GM12864 (cell line): ENCODE measurements around the gene CENPV.
A peak's percentile ranks its signal among the peaks of the same experiment; 100 is the strongest.

Experiments
- DNase-seq: peaks from one replicate; pipeline ENCODE4 v3.0.0-alpha.2; 2011; ENCODE audit warnings: low read depth
- H3K4me3 ChIP-seq: 2 replicates; pipeline ENCODE4 v1.5.1; 2011; ENCODE audit warnings: mild to moderate bottlenecking, low read depth, low read length, control low read depth
- TF ChIP-seq, protein P1 (sequence below): IDR thresholded peaks from 2 replicates; pipeline ENCODE4 v1.5.1; 2011; ENCODE audit warnings: low read depth, mild to moderate bottlenecking, moderate library complexity, low read length, control low read depth, inconsistent platforms; ENCODE audit errors: missing control alignments

The CENPV gene

GRCh38 chr17:16354585-16354984, 1.3 kb upstream of the CENPV start:
- no peak overlapping the region for H3K4me3 ChIP-seq
- DNase-seq, result no peak
- TF ChIP-seq, protein P1, sequence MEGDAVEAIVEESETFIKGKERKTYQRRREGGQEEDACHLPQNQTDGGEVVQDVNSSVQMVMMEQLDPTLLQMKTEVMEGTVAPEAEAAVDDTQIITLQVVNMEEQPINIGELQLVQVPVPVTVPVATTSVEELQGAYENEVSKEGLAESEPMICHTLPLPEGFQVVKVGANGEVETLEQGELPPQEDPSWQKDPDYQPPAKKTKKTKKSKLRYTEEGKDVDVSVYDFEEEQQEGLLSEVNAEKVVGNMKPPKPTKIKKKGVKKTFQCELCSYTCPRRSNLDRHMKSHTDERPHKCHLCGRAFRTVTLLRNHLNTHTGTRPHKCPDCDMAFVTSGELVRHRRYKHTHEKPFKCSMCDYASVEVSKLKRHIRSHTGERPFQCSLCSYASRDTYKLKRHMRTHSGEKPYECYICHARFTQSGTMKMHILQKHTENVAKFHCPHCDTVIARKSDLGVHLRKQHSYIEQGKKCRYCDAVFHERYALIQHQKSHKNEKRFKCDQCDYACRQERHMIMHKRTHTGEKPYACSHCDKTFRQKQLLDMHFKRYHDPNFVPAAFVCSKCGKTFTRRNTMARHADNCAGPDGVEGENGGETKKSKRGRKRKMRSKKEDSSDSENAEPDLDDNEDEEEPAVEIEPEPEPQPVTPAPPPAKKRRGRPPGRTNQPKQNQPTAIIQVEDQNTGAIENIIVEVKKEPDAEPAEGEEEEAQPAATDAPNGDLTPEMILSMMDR, result no peak

GRCh38 chr17:16352667-16353316, 477 bp downstream of the CENPV start:
- peak overlapping the region; percentile 62 for H3K4me3 ChIP-seq
- TF ChIP-seq, protein P1, result no peak
- DNase-seq, result no peak

DNA sequence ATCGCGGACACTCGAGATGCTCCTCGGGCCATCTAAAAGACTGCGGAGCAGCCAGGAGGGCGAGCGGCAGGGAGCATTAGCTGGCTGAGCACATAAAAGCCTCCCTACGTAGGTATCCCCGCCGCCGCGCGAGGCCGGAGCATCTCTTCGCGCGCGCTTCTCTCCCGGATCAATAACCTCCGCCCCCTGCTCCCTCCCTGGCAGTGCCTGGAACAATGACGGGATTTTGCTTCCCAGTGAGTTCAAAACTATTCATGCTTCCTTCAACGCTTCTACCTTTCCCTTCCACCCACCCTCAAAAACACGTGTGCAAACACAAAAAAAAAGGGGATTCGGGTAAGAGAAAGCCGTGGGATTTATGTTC, 984 bp downstream of the CENPV start:
- H3K4me3 ChIP-seq, result peak overlapping the region; percentile 62
- TF ChIP-seq, protein P1, result no peak
- no peak for DNase-seq

GRCh38 chr17:16351831-16352230, 1.4 kb downstream of the CENPV start:
- TF ChIP-seq, protein P1, result no peak
- peak overlapping the region; percentile 62 for H3K4me3 ChIP-seq
- DNase-seq, result no peak

GRCh38 chr17:16349431-16349830, 3.8 kb downstream of the CENPV start:
- TF ChIP-seq, protein P1, result no peak
- no peak for DNase-seq
- H3K4me3 ChIP-seq, result no peak overlapping the region

DNA sequence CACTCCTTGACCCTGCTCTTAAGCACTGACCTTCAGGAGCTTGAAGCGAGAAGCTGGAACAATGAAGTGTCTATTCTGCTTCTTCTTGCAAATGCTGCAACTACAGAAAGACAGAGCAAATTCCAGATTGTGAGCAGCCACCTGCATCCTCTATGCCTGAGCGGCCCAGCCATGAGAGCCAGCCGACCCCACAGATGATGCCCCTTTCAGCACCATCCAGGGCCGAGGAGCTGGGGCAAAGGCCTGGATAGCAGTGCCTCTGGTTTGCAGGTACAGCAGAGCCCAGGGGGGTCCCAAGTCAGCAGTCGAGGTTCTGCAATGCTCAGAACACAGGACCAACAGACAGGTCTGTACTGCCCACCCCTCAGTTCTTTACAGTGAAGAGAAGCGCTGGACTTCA, 4.7 kb downstream of the CENPV start:
- TF ChIP-seq, protein P1, result no peak
- no peak for DNase-seq
- no peak overlapping the region for H3K4me3 ChIP-seq

DNA sequence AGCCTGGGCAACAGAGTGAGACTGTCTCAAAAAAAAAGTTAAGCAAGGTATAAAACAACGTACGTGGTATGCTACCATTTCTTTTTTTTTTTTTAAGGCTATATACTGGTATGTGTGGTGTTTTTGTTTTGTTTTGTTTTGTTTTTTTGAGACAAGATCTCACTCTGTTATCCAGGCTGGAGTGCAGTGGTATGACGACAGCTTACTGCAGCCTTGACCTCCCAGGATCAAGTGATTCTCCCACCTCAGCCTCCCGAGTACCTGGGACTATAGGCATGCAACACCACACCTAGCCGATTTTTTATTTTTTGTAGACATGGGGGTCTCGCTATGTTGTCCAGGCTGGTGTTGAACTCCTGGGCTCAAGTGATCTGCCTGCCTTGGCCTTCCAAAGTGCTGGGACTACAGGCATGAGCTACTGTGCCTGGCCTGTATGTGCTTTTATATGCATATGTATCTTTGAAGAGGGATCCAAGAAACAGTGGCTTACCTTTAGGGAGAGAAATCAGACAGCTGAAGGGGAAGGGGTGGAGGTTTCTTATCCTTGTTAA, 6.5 kb downstream of the CENPV start:
- no peak overlapping the region for H3K4me3 ChIP-seq
- DNase-seq, result no peak
- TF ChIP-seq, protein P1, result no peak
